ENCODE measurements around the gene KRTAP9-2. TPM values are rescaled to one million over a fixed set of nuclear protein-coding genes. Genes with fewer than 3 reads are reported as not detected.
"Not testable (repeated sequence)": the region's sequence is repeated elsewhere in the genome, so short reads cannot be mapped to it uniquely, and the experiment has no call there.

The KRTAP9-2 gene
- polyA plus RNA-seq, 3 donors from 2014 or later = not detected

GRCh38 chr17:41255381-41256290 lies 29.2 kb downstream of the KRTAP9-2 start, which contains the start of gene KRTAP9-9:
Gene KRTAP9-9, plus strand, starts transcription at chr17:41255384.
- H3K36me3 Mint-ChIP-seq, H3K4me1 Mint-ChIP-seq, H3K27ac Mint-ChIP-seq, H3K4me3 Mint-ChIP-seq, DNase-seq, H3K9me3 Mint-ChIP-seq: not testable (repeated sequence)
- H3K27me3 Mint-ChIP-seq (ENCODE audit: low read depth in 3 of 3) = peaks cover 4 to 12% (median 12%) of the 10 kb centered on the region in 3 donors

- no peaks in the 10 kb centered on the region for H3K9me3 Mint-ChIP-seq
- H3K36me3 Mint-ChIP-seq = no peaks in the 10 kb centered on the region
- no peaks in the 10 kb centered on the region for H3K4me1 Mint-ChIP-seq
- H3K27ac Mint-ChIP-seq = no peak overlapping the region
- H3K27me3 Mint-ChIP-seq (ENCODE audit: low read depth in 3 of 3) = peaks cover 6 to 13% (median 12%) of the 10 kb centered on the region in 3 donors
- H3K4me3 Mint-ChIP-seq = no peak overlapping the region
- no peak for DNase-seq
Measured at GRCh38 chr17:41256291-41256685, 29.8 kb downstream of the KRTAP9-2 start.

- peaks cover 8 to 18% (median 10%) of the 10 kb centered on the region in 3 donors for H3K27me3 Mint-ChIP-seq (ENCODE audit: low read depth in 3 of 3)
- H3K9me3 Mint-ChIP-seq = peaks cover 0 to 1% (median 0%) of the 10 kb centered on the region in 6 donors
- DNase-seq = no peak
- H3K4me1 Mint-ChIP-seq = no peaks in the 10 kb centered on the region
- H3K4me3 Mint-ChIP-seq = no peak overlapping the region
- H3K27ac Mint-ChIP-seq = no peak overlapping the region
- H3K36me3 Mint-ChIP-seq = no peaks in the 10 kb centered on the region
Measured at GRCh38 chr17:41258406-41258805, 32.0 kb downstream of the KRTAP9-2 start.

- H3K9me3 Mint-ChIP-seq = peaks cover 0 to 1% (median 0%) of the 10 kb centered on the region in 6 donors
- H3K27me3 Mint-ChIP-seq (ENCODE audit: low read depth in 3 of 3) = peaks cover 5 to 12% (median 11%) of the 10 kb centered on the region in 3 donors
- no peak for DNase-seq
- no peak overlapping the region for H3K27ac Mint-ChIP-seq
- H3K4me1 Mint-ChIP-seq = no peaks in the 10 kb centered on the region
- no peaks in the 10 kb centered on the region for H3K36me3 Mint-ChIP-seq
- H3K4me3 Mint-ChIP-seq = no peak overlapping the region
Measured at GRCh38 chr17:41263212-41263611, 36.8 kb downstream of the KRTAP9-2 start.

- no peak for DNase-seq
Measured at GRCh38 chr17:41264599-41264998, 38.2 kb downstream of the KRTAP9-2 start.

GRCh38 chr17:41265078-41265477 lies 38.6 kb downstream of the KRTAP9-2 start, which contains the start of gene KRTAP9-6:
Gene KRTAP9-6, plus strand, starts transcription at chr17:41265378. Its CDS starts 0 bp downstream, at chr17:41265378.
- Mint-ChIP-seq H3K27ac (no peak within 1 kb of the TSS), H3K27me3 (ENCODE audit: low read depth in 3 of 3) (peaks cover 3 to 12% (median 10%) of the 10 kb centered on the region in 3 donors), H3K4me3 (no peak within 1 kb of the TSS), H3K36me3 (no peaks in the 10 kb centered on the region), H3K9me3 (peaks cover 0 to 1% (median 0%) of the 10 kb centered on the region in 6 donors), H3K4me1 (no peaks in the 10 kb centered on the region)
- DNase-seq = no peak

More at GRCh38 chr17:41264599-41264998, 38.2 kb downstream of the KRTAP9-2 start:
- Mint-ChIP-seq H3K9me3 (peaks cover 0 to 1% (median 0%) of the 10 kb centered on the region in 6 donors), H3K4me3 (no peak overlapping the region), H3K4me1 (no peaks in the 10 kb centered on the region), H3K27ac (no peak overlapping the region), H3K27me3 (ENCODE audit: low read depth in 3 of 3) (peaks cover 2 to 12% (median 10%) of the 10 kb centered on the region in 3 donors), H3K36me3 (no peaks in the 10 kb centered on the region)

GRCh38 chr17:41267711-41268110 lies 41.3 kb downstream of the KRTAP9-2 start:
- no peak for DNase-seq
- Mint-ChIP-seq H3K27ac (no peak overlapping the region), H3K27me3 (ENCODE audit: low read depth in 3 of 3) (peaks cover 2 to 10% (median 5%) of the 10 kb centered on the region in 3 donors)

GRCh38 chr17:41271323-41271722 lies 44.9 kb downstream of the KRTAP9-2 start:
- peaks cover 0 to 13% (median 12%) of the 10 kb centered on the region in 3 donors for H3K27me3 Mint-ChIP-seq (ENCODE audit: low read depth in 3 of 3)
- H3K27ac Mint-ChIP-seq, H3K9me3 Mint-ChIP-seq, H3K4me3 Mint-ChIP-seq, DNase-seq, H3K4me1 Mint-ChIP-seq, H3K36me3 Mint-ChIP-seq: not testable (repeated sequence)

More at GRCh38 chr17:41267711-41268110, 41.3 kb downstream of the KRTAP9-2 start:
- no peaks in the 10 kb centered on the region for H3K9me3 Mint-ChIP-seq
- H3K4me1 Mint-ChIP-seq = no peaks in the 10 kb centered on the region
- no peaks in the 10 kb centered on the region for H3K36me3 Mint-ChIP-seq
- H3K4me3 Mint-ChIP-seq = no peak overlapping the region

GRCh38 chr17:41271858-41272257 lies 45.4 kb downstream of the KRTAP9-2 start:
- H3K4me1 Mint-ChIP-seq = no peaks in the 10 kb centered on the region
- peak overlapping the region in 1 of 6 donors; percentile 46 for H3K27ac Mint-ChIP-seq
- H3K9me3 Mint-ChIP-seq = peaks cover 0 to 2% (median 0%) of the 10 kb centered on the region in 6 donors
- no peak for DNase-seq
- no peak overlapping the region for H3K4me3 Mint-ChIP-seq
- H3K27me3 Mint-ChIP-seq (ENCODE audit: low read depth in 3 of 3) = peaks cover 0 to 16% (median 15%) of the 10 kb centered on the region in 3 donors
- no peaks in the 10 kb centered on the region for H3K36me3 Mint-ChIP-seq

- H3K4me1 Mint-ChIP-seq, H3K9me3 Mint-ChIP-seq, H3K36me3 Mint-ChIP-seq, H3K27ac Mint-ChIP-seq, H3K4me3 Mint-ChIP-seq, DNase-seq: not testable (repeated sequence)
- peaks cover 2 to 20% (median 13%) of the 10 kb centered on the region in 3 donors for H3K27me3 Mint-ChIP-seq (ENCODE audit: low read depth in 3 of 3)
Measured at GRCh38 chr17:41275648-41276190, 49.3 kb downstream of the KRTAP9-2 start, which contains the start of gene KRTAP9-7. Gene KRTAP9-7, plus strand, starts transcription at chr17:41275698. Its CDS starts 0 bp downstream, at chr17:41275698.

Other genes starting within 250 kb of the KRTAP9-2 start
- not detected for gene KRT40, start 242.3 kb upstream of the KRTAP9-2 start, polyA plus RNA-seq
- not detected for gene KRTAP3-3, start 232.5 kb upstream of the KRTAP9-2 start, polyA plus RNA-seq
- not detected for gene KRTAP3-2, start 226.7 kb upstream of the KRTAP9-2 start, polyA plus RNA-seq
- gene KRTAP3-1, start 217.5 kb upstream of the KRTAP9-2 start, polyA plus RNA-seq = not detected
- not detected for gene KRTAP1-5, start 199.4 kb upstream of the KRTAP9-2 start, polyA plus RNA-seq
- not detected for gene KRTAP1-4, start 196.5 kb upstream of the KRTAP9-2 start, polyA plus RNA-seq
- not detected for gene KRTAP1-3, start 191.8 kb upstream of the KRTAP9-2 start, polyA plus RNA-seq
- gene KRTAP1-1, start 185.2 kb upstream of the KRTAP9-2 start, polyA plus RNA-seq = not detected
- gene KRTAP2-1, start 179.3 kb upstream of the KRTAP9-2 start, polyA plus RNA-seq = not detected
- gene KRTAP2-2, start 171.4 kb upstream of the KRTAP9-2 start, polyA plus RNA-seq = not detected
- gene KRTAP2-3, start 166.5 kb upstream of the KRTAP9-2 start, polyA plus RNA-seq = not detected
- not detected for gene KRTAP2-4, start 160.8 kb upstream of the KRTAP9-2 start, polyA plus RNA-seq
- gene KRTAP4-7, start 142.5 kb upstream of the KRTAP9-2 start, polyA plus RNA-seq = not detected
- gene KRTAP4-8, start 128.5 kb upstream of the KRTAP9-2 start, polyA plus RNA-seq = not detected
- gene KRTAP4-16, start 124.4 kb upstream of the KRTAP9-2 start, polyA plus RNA-seq = not detected
- not detected for gene KRTAP4-9, start 121.3 kb upstream of the KRTAP9-2 start, polyA plus RNA-seq
- not detected for gene KRTAP4-11, start 108.3 kb upstream of the KRTAP9-2 start, polyA plus RNA-seq
- not detected for gene KRTAP4-12, start 102.5 kb upstream of the KRTAP9-2 start, polyA plus RNA-seq
- gene KRTAP4-6, start 86.1 kb upstream of the KRTAP9-2 start, polyA plus RNA-seq = not detected
- not detected for gene KRTAP4-5, start 76.8 kb upstream of the KRTAP9-2 start, polyA plus RNA-seq
- not detected for gene KRTAP4-4, start 65.9 kb upstream of the KRTAP9-2 start, polyA plus RNA-seq
- gene KRTAP4-3, start 58.4 kb upstream of the KRTAP9-2 start, polyA plus RNA-seq = not detected
- gene KRTAP4-2, start 48.4 kb upstream of the KRTAP9-2 start, polyA plus RNA-seq = not detected
- gene KRTAP4-1, start 41.7 kb upstream of the KRTAP9-2 start, polyA plus RNA-seq = not detected
- not detected for gene KRTAP9-1, start 36.8 kb upstream of the KRTAP9-2 start, polyA plus RNA-seq
- not detected for gene KRTAP9-3, start 5.8 kb downstream of the KRTAP9-2 start, polyA plus RNA-seq
- not detected for gene KRTAP9-8, start 11.4 kb downstream of the KRTAP9-2 start, polyA plus RNA-seq
- gene KRTAP9-4, start 23.0 kb downstream of the KRTAP9-2 start, polyA plus RNA-seq = not detected
- not detected for gene KRTAP9-9, start 28.7 kb downstream of the KRTAP9-2 start, polyA plus RNA-seq
- not detected for gene KRTAP9-6, start 38.7 kb downstream of the KRTAP9-2 start, polyA plus RNA-seq
- gene KRTAP9-7, start 49.0 kb downstream of the KRTAP9-2 start, polyA plus RNA-seq = not detected
- not detected for gene KRTAP29-1, start 76.2 kb downstream of the KRTAP9-2 start, polyA plus RNA-seq
- under 1 TPM in 2 of 3 donors, not detected in 1; 0.17 to 0.30 TPM for gene KRTAP16-1, start 82.7 kb downstream of the KRTAP9-2 start, polyA plus RNA-seq
- gene KRTAP17-1, start 89.1 kb downstream of the KRTAP9-2 start, polyA plus RNA-seq = not detected
- gene KRT33A, start 124.2 kb downstream of the KRTAP9-2 start, polyA plus RNA-seq = not detected
- gene KRT33B, start 143.2 kb downstream of the KRTAP9-2 start, polyA plus RNA-seq = not detected
- not detected for gene KRT34, start 155.7 kb downstream of the KRTAP9-2 start, polyA plus RNA-seq
- gene KRT31, start 171.0 kb downstream of the KRTAP9-2 start, polyA plus RNA-seq = not detected
- not detected for gene KRT37, start 197.9 kb downstream of the KRTAP9-2 start, polyA plus RNA-seq
- not detected for gene KRT38, start 214.3 kb downstream of the KRTAP9-2 start, polyA plus RNA-seq
- not detected for gene KRT32, start 240.7 kb downstream of the KRTAP9-2 start, polyA plus RNA-seq

Data from immature natural killer cell (primary cell).